OCI-LY1 (cell line): ENCODE measurements around the gene BABAM1.

ENCODE experiments used
- H2AFZ ChIP-seq: fragments of 200-600 bp; sonication (generic), shearing (Covaris generic); 2 replicates; pipeline ENCODE4 v1.6.0; 2014; ENCODE audit warnings: antibody characterized with exemption, mild to moderate bottlenecking, low read length
- H3F3A ChIP-seq: fragments of 200-600 bp; sonication (generic), shearing (Covaris generic); 2 replicates; pipeline ENCODE4 v1.6.0; 2014; ENCODE audit warnings: mild to moderate bottlenecking, antibody characterized with exemption, low read length, moderate library complexity; ENCODE audit not compliant: insufficient read depth
- H3K27ac ChIP-seq: fragments of 200-600 bp; sonication (generic); 2 replicates; pipeline ENCODE4 v1.5.1; 2014; ENCODE audit warnings: low read length, mixed run types, mild to moderate bottlenecking, low read depth; ENCODE audit not compliant: poor library complexity, severe bottlenecking
- H3K27me3 ChIP-seq: fragments of 200-600 bp; sonication (generic); 2 replicates; pipeline ENCODE4 v1.6.0; 2014; ENCODE audit warnings: antibody characterized with exemption, mild to moderate bottlenecking, low read length, moderate library complexity; ENCODE audit not compliant: insufficient read depth
- H3K36me3 ChIP-seq: fragments of 200-600 bp; sonication (generic); 2 replicates; pipeline ENCODE4 v1.6.1; 2014; ENCODE audit warnings: mild to moderate bottlenecking, antibody characterized with exemption, low read length, moderate library complexity, mixed read lengths; ENCODE audit not compliant: insufficient read depth
- H3K4me1 ChIP-seq: fragments of 200-600 bp; sonication (generic); 2 replicates; pipeline ENCODE4 v1.5.1; 2014; ENCODE audit warnings: mild to moderate bottlenecking, low read length, moderate library complexity; ENCODE audit not compliant: insufficient read depth, severe bottlenecking
- H3K4me2 ChIP-seq: fragments of 200-600 bp; sonication (generic), shearing (Covaris generic); 2 replicates; pipeline ENCODE4 v1.6.1; 2014; ENCODE audit warnings: low read length
- H3K4me3 ChIP-seq: fragments of 200-600 bp; sonication (generic); 2 replicates; pipeline ENCODE4 v1.5.1; 2014; ENCODE audit warnings: low read length, low read depth, mild to moderate bottlenecking, mixed read lengths; ENCODE audit not compliant: poor library complexity, severe bottlenecking
- H3K79me2 ChIP-seq: fragments of 200-600 bp; shearing (Covaris generic); 2 replicates; pipeline ENCODE4 v1.6.1; 2016; ENCODE audit warnings: mixed run types, low read length, mixed read lengths; ENCODE audit not compliant: insufficient read depth
- H3K9ac ChIP-seq: fragments of 200-600 bp; sonication (generic), shearing (Covaris generic); 2 replicates; pipeline ENCODE4 v1.6.1; 2014; ENCODE audit warnings: mild to moderate bottlenecking, low read length, mixed read lengths
- H3K9me2 ChIP-seq: fragments of 200-600 bp; sonication (generic), shearing (Covaris generic); 2 replicates; pipeline ENCODE4 v1.6.1; 2014; ENCODE audit warnings: low read depth, mild to moderate bottlenecking, low read length, mixed read lengths
- H3K9me3 ChIP-seq: fragments of 200-600 bp; shearing (Covaris generic); 2 replicates; pipeline ENCODE4 v1.6.1; 2014; ENCODE audit warnings: low read length, mixed read lengths
- H4K20me1 ChIP-seq: fragments of 200-600 bp; sonication (generic), shearing (Covaris generic); 2 replicates; pipeline ENCODE4 v1.6.0; 2016; ENCODE audit warnings: mild to moderate bottlenecking, low read length; ENCODE audit not compliant: insufficient read depth
- CTCF ChIP-seq: fragments of 200-600 bp; sonication (generic), shearing (Covaris generic); IDR thresholded peaks from 2 replicates; pipeline ENCODE4 v1.5.1; 2017; ENCODE audit warnings: mild to moderate bottlenecking, antibody characterized with exemption, low read length, moderate library complexity, mixed read lengths
- EZH2 ChIP-seq: fragments of 200-600 bp; sonication (generic), shearing (Covaris generic); IDR thresholded peaks from 2 replicates; pipeline ENCODE4 v1.8.0; 2017; ENCODE audit warnings: borderline replicate concordance, mixed run types, mild to moderate bottlenecking, antibody characterized with exemption, low read length, moderate library complexity, mixed read lengths

Gene BABAM1

GRCh38 chr19:17318966-17319365 is 51.7 kb downstream of the BABAM1 start:
- H3K36me3 ChIP-seq: peaks cover 61% of the 10 kb centered on the region

GRCh38 chr19:17319473-17320238 is 52.4 kb downstream of the BABAM1 start:
- Histone ChIP-seq H3K36me3 (peaks cover 54% of the 10 kb centered on the region), H3K9me3 (no peaks in the 10 kb centered on the region), H3K9me2 (no peaks in the 10 kb centered on the region), H4K20me1 (no peaks in the 10 kb centered on the region), H3K27ac (no peak overlapping the region), H3K79me2 (no peaks in the 10 kb centered on the region), H3K4me1 (no peaks in the 10 kb centered on the region), H3K4me3 (no peak overlapping the region), H2AFZ (no peak overlapping the region), H3F3A (peaks cover 3% of the 10 kb centered on the region; the same call in 1 of the 2 replicates), H3K27me3 (no peaks in the 10 kb centered on the region), H3K9ac (no peak overlapping the region), H3K4me2 (no peak overlapping the region)
- TF ChIP-seq EZH2: no peak
- TF ChIP-seq CTCF: no peak

More at GRCh38 chr19:17318966-17319365, 51.7 kb downstream of the BABAM1 start:
- Histone ChIP-seq H3K9me2 (no peaks in the 10 kb centered on the region), H3K4me1 (no peaks in the 10 kb centered on the region), H3F3A (peaks cover 3% of the 10 kb centered on the region; the same call in 1 of the 2 replicates), H2AFZ (no peak overlapping the region), H3K27ac (no peak overlapping the region), H3K79me2 (no peaks in the 10 kb centered on the region), H4K20me1 (no peaks in the 10 kb centered on the region), H3K27me3 (no peaks in the 10 kb centered on the region), H3K4me3 (no peak overlapping the region), H3K4me2 (no peak overlapping the region), H3K9me3 (no peaks in the 10 kb centered on the region), H3K9ac (no peak overlapping the region)
- TF ChIP-seq CTCF (no peak), EZH2 (no peak)

GRCh38 chr19:17320435-17320834 is 53.2 kb downstream of the BABAM1 start:
- Histone ChIP-seq H3K27ac (no peak overlapping the region), H3K36me3 (peaks cover 49% of the 10 kb centered on the region), H3K9me2 (no peaks in the 10 kb centered on the region), H3F3A (peaks cover 3% of the 10 kb centered on the region; the same call in 1 of the 2 replicates), H3K9ac (no peak overlapping the region), H4K20me1 (no peaks in the 10 kb centered on the region), H3K79me2 (no peaks in the 10 kb centered on the region), H3K4me2 (no peak overlapping the region), H3K9me3 (no peaks in the 10 kb centered on the region), H3K4me3 (no peak overlapping the region), H3K4me1 (no peaks in the 10 kb centered on the region), H2AFZ (no peak overlapping the region), H3K27me3 (no peaks in the 10 kb centered on the region)
- no peak for TF ChIP-seq EZH2
- TF ChIP-seq CTCF: no peak
